GM18499 (cell line): ENCODE results near the gene PRSS50.
"Not testable (repeated sequence)": the region's sequence is repeated elsewhere in the genome, so short reads cannot be mapped to it uniquely, and the experiment has no call there.

Experiments used
- ATAC-seq: cut with Tn5 transposase; IDR thresholded peaks from one replicate; pipeline ENCODE4 v1.9.1; 2021; ENCODE audit warnings: moderate number of reproducible peaks; ENCODE audit not compliant: insufficient read depth, unreplicated experiment

PRSS50 gene

DNA sequence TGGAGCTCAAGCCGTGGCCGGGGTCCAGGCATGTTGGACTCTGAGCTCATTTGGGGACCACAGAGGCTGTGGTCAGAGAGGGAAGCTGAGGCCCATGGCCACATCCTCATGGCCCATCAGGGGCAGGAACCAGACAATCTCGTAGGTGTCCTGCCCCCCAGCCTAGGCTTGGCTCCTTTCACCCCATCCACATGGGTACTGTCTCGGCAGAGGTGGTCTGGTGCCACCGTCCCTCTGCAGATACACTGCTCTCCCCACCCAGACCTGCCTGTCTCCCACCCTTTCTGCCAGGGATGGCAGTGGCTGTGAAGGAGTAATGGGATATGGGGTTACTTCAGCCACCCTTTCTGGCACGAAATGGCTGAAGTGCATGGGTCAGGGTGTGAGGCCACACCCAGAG is 7.9 kb downstream of the PRSS50 start:
- no peak for ATAC-seq

DNA sequence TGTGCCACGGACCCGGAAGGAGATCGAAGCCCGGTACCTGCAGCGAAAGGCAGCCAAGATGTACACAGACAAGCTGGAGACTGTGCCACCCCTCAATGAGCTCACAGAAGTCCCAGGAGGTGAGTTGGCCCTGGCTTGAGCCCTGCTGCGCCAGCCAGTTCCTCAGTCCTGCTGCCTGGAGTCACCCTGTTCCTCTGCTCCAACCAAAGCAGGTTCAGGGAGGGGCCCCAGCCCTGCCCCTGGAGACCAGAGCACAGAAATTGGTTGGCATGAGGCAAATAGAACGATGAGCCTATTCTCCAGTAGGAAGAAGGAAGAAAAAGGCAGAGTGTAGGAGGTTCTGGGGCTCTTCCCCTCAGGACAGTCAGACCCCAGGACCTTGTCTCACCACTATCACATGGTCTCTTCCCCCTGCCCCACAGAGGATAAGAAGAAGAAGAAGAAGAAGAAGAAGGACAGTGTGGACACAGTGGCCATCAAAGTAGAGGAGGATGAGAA is 8.5 kb downstream of the PRSS50 start:
- no peak for ATAC-seq

DNA sequence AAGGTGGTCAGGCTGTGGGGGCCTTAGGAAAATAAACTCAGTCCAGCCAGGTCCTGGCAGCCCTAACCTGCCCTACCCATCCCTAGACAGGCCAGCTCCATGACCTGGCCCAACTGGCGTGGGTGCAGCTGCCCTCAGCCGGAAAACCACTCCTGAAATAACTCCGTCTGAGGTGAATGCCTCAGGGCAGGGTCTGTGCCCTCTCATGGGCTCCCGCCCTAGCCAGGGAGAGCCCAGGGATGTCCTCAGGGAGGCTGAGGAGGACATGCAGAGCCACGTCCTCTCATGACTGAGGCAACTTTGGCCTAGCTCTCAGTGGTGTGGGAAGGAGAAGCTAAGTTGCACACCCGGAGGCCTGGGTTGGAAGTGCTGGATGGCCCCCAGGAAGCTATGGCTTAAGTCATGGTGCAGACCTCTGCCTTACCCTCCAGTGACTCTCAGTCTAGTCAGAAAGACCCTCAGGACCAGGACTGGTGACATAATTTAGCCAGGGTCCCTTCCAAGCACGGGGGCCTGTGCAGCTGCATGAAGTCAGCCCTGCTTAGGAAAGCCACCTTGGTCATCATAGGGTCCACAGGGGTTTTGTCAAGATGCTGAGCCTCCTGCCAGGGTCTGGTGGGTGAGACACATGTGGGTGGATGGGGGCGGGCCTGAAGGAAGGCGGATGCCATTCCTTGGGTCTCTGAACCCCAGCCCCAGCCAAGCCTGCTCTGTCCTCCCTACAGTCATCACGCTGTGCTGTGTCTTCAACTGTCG is 9.1 kb downstream of the PRSS50 start:
- ATAC-seq: no peak

DNA sequence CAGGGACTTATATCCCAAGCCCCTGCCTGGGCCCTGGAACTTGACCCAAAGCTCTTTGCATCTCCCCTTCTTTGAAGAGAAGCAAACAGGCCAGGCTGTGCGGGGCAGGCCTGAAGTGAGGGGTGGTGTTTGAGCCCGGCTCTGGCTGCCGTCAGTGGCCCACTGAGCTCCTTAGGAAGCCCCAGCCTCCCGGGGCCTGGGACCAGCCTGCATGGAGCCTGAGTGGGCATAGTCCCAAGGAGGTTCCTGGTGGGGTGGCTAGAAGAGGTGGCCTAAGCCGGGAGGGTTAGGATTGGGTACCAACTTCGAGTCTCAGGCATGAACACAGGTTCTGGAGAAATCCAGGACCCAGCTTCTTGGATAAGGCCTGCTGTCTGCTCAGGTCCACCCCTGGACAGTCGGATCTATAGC is 10.1 kb downstream of the PRSS50 start:
- no peak for ATAC-seq

DNA sequence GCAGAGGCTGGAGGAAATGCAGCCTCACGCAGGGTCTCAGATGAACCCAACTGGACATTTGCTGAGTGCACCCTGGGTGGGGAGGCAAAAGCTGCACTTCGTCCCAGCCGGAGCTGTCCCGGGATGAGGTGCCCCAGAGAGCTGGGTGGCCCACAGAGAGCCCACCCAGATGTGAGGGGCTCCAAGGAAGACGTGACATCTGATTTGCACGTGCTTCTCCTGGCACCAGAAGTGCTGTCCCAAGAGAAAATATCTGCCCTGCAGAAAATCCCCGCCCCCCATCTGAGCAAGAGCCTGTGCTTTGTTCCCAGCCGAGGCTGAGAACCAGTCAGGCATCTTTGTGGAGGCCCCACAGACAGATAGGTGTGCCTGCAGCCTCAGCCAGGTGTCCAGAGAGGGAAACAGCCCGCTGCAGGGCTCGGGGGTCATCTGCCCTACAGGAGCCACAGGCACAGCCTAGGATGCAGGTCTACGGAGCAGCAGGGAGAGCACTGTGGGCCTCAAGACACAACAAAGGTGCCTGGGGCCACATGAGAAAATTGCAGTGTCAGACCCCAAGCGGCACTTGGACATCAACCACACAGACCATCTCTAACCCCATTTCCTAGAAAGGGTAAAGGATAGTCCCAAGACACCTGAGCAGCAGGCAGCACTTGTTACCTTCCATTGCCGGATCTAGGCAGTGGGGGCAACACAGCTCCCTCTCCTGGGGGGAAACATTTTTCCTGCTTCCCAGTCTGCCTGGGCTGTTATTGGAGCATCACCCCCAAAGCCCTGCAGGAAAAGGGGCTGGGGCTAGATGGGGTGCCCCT is 10.7 kb downstream of the PRSS50 start:
- ATAC-seq: no peak

DNA sequence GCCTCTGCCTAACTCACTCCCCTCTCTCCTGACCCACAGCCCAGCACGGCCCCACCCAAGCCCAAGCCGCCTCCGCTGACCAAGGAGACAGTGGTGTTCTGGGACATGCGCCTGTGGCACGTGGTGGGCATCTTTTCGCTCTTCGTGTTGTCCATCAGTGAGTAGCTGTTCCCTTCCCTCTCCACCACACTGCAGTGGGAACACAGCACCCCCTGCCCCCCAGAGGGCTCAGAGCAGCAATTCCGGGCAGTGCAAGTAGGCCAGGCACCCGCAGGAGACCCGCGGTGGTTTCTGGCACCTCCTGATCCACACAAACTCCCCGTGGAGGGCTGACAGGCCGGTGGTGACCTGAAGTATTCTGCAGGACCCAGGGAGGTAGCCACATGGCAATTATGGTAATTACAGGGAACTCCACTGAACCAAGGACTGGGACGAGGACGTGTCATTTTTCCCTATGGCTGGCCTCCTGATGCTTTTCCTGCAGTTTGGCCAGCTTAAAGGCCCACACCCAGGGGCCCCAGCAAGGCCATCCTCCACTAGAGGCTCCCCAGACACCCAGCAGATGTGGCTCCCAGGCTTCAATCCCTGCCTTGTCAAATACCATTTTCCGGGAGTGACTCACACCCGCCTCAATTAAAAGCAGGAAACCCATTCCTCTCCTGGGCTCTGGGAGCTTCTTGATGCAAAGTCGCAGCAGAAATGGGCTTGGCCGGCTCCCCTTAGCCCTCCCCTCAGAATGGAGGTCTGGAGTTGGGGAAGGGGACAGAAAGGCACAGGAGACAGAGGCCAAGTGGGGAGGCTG is 11.7 kb downstream of the PRSS50 start:
- no peak for ATAC-seq

DNA sequence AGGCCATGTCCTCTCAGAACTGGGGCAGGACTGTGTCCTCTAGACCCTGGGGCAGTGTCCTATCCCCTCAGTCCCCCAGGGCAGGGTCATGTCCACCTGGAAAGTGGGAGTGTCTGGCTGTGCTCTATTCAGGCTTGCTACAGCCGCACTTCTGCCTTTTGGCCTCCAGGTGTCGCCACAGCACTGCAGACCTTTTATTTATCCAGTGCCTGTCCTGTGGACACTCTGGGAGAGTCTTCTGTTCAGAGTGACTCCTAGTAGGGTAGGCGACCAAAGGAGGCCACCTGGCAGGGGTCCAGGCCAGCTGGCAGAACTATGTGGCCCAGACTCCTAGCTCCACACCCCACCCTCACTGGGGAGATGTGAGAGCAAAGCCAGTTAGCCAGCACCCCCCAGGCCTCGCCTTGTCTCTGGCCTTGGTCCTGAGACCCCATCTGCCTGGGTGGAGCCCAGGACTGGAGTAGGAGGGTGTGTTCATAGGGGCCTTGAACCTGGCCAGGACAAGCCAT is 12.6 kb downstream of the PRSS50 start:
- ATAC-seq: peak; percentile 49

DNA sequence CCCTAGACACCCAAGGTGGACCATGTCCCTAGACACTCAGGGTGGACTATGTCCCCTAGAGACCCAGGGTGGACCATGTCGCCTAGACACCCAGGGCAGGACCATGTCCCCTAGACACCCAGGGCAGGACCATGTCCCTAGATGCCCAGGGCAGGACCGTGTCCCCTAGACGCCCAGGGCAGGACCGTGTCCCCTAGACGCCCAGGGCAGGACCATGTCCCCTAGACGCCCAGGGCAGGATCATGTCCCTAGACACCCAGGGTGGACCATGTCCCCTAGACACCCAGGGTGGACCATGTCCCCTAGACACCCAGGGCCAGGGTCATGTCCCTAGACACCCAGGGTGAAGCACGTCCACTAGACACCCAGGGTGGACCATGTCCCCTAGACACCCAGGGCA is 13.3 kb downstream of the PRSS50 start:
- ATAC-seq: not testable (repeated sequence)

DNA sequence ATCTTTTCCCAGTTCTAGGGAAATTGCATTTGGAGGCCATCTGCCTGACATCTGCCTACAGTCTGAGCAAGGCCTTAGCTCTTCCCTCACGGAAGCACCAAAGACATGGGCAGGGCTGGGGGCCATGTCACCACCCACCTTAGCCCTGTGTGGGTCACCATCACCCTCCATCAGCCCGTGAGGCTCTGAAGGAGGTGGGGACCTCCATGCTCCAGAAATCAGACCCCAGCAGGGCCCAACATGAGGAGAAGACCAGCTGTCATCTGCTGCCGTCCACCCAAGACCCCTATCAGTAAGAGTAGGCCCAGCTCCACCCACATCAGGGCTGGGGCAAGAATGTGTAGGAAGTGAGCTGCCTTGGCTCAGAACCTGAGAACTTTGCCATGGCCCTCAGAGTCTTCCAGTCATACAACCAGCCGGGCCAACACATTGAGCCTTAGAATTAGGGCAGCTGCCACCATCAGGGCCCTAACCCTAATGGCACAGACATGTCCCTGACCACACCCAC is 14.6 kb downstream of the PRSS50 start:
- ATAC-seq: no peak

DNA sequence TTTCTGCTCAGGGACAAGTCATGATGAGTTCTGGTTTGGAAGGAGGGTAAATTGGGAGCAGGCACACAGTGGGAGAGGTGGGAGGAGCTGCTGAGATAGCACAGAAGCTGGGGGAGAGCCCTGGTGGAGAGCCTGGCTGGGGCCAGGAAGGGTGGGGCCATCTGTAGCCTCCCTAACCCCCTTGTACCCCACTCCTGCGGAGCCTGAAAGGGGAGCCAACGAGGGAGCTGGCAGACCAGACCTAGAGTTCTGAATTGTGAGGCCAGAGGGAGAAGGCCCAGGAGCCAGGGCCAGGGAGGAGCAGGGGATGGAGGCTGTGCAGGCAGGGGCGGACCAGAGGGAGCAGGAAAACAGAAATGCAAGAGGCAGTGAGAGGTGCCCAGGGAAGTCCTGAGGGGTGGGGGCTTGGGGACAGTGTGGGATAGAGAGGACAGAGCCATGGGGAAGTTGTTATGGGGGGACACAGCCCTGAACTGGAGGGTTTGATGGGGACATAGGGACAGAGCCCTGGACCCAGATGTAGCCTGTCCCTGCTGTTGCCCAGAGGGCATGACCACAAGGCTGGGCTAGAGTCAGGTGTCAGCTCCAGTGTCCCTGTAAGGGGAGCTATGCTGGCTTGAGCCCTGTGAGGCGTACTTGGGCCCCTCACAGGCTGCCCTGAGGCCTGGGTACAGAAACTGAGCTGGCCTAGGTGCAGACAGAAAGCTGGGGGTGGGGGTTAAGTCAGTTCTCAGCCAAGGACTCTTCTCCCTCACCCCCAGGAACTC is 15.2 kb downstream of the PRSS50 start:
- no peak for ATAC-seq

DNA sequence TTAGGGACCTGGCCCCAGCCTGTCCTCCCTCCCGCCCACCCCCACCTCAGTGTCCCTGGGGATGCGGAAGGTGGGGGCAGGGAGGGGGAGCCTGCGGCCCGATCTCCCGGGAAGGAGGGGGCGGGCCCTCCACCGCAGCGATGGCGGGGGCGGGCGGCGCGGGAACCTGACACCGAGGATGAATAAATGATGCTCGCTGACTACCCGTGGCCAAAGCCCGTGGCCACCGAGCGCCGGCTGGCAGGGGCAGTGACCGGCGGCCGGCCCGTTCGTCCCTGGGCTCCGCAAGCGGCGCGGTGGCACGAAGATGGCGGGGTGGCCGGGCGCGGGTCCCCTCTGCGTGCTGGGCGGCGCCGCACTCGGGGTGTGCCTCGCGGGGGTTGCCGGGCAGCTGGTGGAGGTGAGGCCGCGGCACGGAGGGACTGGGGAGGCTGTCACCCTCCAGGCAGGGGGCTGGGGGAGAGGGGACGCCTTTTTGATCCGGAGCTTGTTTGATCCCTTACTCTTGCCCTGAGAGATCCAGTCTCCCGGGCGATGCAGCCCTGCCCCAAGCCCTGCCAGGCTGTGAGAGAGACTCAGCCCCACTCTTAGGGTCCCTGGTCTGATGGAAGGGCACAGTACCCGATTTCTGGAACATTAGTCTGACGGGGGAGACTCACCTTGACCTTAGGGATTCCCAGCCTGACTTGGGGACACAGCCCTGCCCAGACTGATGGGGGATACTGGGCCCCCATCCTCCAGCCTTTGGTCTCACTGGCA is 16.3 kb downstream of the PRSS50 start, which contains the start of gene TMIE:
TMIE (plus strand) TSS at position 212 of the 759 bp plus-strand sequence; CDS start at position 308, 96 bp downstream.
- ATAC-seq: no peak

DNA sequence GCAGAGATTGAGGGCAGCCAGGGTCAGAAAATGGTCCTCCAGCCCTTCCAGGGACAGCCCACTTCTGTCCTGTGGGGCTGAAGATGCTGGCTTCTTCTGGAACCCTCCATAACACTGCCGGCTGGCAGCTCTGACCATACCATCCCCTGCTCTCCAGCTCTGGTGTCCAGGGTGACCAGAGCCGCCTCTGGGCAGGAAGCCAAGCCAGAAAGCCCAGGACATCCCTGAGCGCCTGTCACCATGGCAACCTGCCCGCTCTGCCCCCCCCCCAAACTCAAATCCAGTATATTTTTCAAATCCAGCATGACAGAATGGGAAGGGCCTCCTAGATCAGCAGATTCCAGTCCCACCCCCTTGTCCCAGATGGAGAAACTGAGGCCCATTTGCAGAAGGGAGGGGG is 16.9 kb downstream of the PRSS50 start:
- no peak for ATAC-seq

DNA sequence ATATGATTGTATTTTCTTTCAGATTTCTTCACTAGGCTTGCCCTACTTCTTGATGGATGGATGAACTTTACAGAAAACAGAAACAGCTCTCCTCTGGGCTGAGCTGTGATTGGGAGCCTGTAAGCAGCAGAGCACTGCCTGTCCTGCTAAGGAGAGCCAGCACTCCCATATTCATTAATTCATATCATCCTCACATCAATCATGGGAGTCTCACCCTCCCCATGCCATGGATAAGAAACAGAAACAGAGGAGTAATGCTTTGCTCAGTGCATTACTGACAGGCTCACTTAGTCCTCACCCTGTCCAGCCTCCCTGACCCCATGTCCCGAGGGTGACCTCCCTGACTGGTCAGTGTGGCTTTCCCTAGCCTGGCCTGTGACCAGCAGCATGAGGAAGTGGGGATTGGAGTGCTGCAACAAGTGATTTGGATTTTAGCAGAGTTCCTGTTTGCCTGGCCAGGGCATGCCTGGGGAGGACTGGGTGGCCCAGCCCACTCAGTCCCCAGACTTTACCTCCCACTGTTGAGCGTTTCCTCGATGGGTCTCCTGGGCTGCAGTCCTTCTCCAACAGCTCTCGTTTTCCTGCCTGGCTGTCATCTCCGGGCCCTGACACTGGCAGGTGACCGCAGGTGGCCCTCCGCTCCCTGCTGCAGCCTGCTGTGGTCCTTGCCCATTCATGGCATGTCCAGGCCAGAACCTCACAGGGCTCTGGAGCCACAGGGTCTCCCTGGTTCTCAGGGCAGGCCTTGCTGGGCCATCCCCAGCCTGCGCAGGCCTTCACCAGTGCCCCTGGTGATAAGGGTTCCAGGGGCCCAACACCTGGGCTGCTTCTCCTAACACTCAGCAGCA is 17.8 kb downstream of the PRSS50 start:
- ATAC-seq: no peak

DNA sequence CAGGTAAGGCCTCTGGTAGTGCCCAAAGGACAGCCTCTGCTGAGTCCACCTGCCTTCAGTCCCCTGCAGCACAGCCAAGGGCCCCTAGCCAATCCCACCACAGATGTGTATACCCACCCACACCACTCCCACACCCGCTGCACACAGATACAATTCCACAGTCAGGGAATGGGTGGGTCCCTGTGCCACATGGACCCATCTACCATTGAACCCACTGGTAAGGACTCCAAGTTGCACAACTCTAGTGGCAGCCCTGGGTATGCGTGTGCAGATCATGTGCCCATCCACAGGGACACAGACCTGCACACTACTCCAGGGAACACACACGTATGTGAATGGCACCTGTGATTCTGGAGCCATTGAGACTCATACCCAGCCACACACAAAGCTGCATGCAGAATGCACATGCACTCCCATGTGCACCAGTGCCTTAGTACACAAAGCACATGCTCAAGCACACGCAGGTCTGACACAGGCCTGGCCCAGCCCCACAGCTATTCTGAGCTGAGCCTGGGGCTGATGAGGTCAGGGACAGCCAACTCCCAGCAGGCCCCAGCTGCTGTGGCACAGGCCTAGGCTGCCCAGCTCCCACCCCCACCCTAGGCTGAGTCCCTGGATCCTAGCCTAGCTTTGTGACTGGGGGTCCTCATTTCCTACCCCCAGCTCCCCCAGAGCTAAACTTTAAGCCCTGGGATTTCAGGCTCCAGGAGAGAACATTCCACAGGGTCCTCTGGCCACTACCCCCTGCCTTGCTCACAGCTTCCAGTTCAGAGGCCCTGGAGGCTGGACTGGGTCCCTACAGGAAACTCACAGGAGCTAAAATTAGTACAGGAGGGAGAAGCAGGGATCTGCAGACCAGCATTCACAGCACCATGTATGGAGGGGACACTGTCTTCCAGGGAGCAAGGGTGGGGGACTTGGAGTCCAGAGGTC is 21.4 kb downstream of the PRSS50 start:
- no peak for ATAC-seq

DNA sequence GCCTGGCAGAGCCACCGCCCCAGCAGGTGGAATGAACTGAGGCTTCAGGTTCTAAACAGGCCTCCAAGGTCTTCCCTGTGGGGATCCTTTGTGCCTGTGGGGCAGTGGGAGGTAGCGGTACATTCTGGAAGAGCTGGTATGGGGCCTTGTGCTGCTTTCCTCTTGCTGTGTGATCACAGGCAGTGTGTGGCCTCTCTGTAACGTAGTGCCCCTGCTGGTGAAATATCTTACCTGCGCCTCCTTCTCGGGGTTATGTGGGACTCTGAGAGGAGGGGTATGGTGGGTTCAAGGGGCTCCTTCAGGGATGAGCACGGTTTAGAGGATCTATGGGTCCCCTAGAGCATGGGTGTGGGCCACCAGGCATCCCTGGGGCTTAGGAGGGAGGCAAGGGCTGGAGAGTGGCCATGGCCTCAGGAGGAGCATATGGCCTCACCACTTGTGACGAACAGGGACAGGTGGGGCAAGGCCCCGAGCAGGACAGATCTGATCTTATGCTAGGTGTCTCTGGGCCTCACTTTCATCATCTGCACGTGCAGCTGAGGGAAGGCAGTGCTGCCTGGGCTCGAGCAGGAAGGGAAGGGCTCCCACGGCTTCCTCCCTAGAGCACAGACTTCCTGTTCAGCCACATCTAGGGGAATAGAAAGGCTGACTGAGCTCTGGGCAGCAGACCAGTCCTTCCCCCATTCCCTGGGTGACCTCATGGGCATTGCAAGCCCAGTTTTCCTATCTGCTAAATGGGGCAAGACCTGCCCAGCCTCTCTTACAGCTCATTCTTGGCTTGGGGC is 22.3 kb downstream of the PRSS50 start:
- ATAC-seq: no peak

DNA sequence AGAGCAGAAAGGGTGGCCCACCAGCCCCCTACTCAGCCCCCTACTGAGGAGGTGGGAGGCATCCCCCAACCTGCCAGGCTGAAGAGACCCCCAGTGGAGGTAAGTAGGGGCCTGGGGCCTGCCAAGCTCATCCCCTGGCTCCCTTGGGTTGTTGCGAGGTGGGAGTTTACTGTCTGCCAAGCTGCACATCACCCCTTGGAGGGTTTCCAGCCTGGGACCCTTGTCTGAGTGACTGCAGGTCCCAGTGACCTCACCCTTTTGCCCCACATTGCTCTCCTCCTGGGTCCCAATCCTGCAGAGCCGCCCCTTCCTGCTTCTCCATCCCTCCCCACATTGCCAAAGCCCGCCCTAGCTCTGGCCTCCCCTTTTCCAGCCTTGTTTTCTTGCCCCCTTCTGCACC is 23.1 kb downstream of the PRSS50 start:
- ATAC-seq: no peak
